ENCODE data around the gene FAM20C. TPM values are rescaled to one million over a fixed set of nuclear protein-coding genes. Genes with fewer than 3 reads are reported as not detected.
"Not testable (repeated sequence)": the region's sequence is repeated elsewhere in the genome, so short reads cannot be mapped to it uniquely, and the experiment has no call there.

Gene FAM20C
- total RNA-seq, 2 experiments from 2014 or later, result not detected

DNA sequence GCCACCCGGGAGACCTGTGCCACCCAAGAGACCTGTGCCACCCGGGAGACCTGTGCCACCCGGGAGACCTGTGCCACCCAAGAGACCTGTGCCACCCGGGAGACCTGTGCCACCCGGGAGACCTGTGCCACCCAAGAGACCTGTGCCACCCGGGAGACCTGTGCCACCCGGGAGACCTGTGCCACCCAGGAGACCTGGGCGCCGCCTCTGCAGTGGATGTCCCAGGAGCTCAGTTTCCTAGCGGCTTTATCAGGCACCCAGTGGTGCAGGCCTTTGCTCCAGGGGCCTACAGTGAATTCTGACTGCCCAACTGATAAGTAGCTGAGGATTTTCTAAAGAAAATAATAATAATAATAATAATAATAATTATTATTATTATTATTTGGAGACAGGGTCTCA lies 51.2 kb downstream of the FAM20C start:
- intact Hi-C loops (cut with micrococcal nuclease; ENCODE audit: unreplicated experiment); DNase-seq (ENCODE audit: low spot score); H4K20me1 ChIP-seq (ENCODE audit: insufficient read depth, low read length); H3K4me2 ChIP-seq (ENCODE audit: low read length); H3K36me3 ChIP-seq (ENCODE audit: insufficient read depth, low read length); POLR2A ChIA-PET; H3K4me3 ChIP-seq (ENCODE audit: low read depth, low read length, poor library complexity, severe bottlenecking); H3K79me2 ChIP-seq (ENCODE audit: insufficient read depth, low read depth, low read length); BruUV-seq (replicated peaks); H3K4me1 ChIP-seq (ENCODE audit: insufficient read depth, low read length, poor library complexity, severe bottlenecking); H3K27ac ChIP-seq (ENCODE audit: low read depth, low read length, poor library complexity, severe bottlenecking); H3K9me3 ChIP-seq (ENCODE audit: low read length); CTCF ChIA-PET (ENCODE audit: unreplicated experiment); H2AFZ ChIP-seq (ENCODE audit: low read length); H3K9me2 ChIP-seq (ENCODE audit: insufficient read depth, low read length): not testable (repeated sequence)

DNA sequence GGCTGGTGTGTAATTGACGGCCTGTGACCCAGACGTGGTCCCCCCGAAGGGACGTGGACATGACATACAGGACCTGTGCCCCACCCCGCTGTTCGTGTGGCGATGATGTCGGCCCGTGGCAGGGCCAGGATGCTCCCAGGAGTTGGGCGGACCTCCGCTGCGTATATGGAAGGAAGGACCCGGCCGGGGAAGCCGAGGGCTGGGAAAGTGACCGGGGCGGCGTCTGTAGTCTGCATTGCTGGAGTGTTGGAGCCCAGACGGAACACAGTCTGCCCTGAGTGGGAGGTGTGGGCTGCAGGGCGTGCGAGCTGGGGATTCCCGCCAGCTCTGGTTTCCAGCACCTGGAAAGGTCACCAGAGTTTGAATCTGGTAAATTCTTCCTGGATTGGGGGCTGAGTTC lies 52.6 kb downstream of the FAM20C start:
- Histone ChIP-seq H3K36me3 (ENCODE audit: insufficient read depth, low read length) (no peaks in the 10 kb centered on the region), H3K4me3 (ENCODE audit: low read depth, low read length, poor library complexity, severe bottlenecking) (no peak overlapping the region), H3K9me3 (ENCODE audit: low read length) (no peaks in the 10 kb centered on the region), H3K79me2 (ENCODE audit: insufficient read depth, low read depth, low read length) (no peaks in the 10 kb centered on the region), H2AFZ (ENCODE audit: low read length) (no peak overlapping the region), H3K4me2 (ENCODE audit: low read length) (no peak overlapping the region), H3K4me1 (ENCODE audit: insufficient read depth, low read length, poor library complexity, severe bottlenecking) (no peaks in the 10 kb centered on the region), H3K9me2 (ENCODE audit: insufficient read depth, low read length) (no peaks in the 10 kb centered on the region), H3K27ac (ENCODE audit: low read depth, low read length, poor library complexity, severe bottlenecking) (no peak overlapping the region), H4K20me1 (ENCODE audit: insufficient read depth, low read length) (no peaks in the 10 kb centered on the region)
- no peak for DNase-seq (ENCODE audit: low spot score)
- CTCF ChIA-PET (ENCODE audit: unreplicated experiment), result no interaction called here
- POLR2A ChIA-PET, result no interaction called here
- no TSS peak for BruUV-seq (replicated peaks)
- TF ChIP-seq EZH2phosphoT487 (IDR thresholded peaks at IDR 0.05; ENCODE audit: borderline replicate concordance, low read depth, low read length), result no peak
- TF ChIP-seq, protein P1, sequence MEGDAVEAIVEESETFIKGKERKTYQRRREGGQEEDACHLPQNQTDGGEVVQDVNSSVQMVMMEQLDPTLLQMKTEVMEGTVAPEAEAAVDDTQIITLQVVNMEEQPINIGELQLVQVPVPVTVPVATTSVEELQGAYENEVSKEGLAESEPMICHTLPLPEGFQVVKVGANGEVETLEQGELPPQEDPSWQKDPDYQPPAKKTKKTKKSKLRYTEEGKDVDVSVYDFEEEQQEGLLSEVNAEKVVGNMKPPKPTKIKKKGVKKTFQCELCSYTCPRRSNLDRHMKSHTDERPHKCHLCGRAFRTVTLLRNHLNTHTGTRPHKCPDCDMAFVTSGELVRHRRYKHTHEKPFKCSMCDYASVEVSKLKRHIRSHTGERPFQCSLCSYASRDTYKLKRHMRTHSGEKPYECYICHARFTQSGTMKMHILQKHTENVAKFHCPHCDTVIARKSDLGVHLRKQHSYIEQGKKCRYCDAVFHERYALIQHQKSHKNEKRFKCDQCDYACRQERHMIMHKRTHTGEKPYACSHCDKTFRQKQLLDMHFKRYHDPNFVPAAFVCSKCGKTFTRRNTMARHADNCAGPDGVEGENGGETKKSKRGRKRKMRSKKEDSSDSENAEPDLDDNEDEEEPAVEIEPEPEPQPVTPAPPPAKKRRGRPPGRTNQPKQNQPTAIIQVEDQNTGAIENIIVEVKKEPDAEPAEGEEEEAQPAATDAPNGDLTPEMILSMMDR (conservative IDR thresholded peaks at IDR 0.05; ENCODE audit: low read length), result no peak
- intact Hi-C loops (cut with micrococcal nuclease; ENCODE audit: unreplicated experiment), result no loop called here

DNA sequence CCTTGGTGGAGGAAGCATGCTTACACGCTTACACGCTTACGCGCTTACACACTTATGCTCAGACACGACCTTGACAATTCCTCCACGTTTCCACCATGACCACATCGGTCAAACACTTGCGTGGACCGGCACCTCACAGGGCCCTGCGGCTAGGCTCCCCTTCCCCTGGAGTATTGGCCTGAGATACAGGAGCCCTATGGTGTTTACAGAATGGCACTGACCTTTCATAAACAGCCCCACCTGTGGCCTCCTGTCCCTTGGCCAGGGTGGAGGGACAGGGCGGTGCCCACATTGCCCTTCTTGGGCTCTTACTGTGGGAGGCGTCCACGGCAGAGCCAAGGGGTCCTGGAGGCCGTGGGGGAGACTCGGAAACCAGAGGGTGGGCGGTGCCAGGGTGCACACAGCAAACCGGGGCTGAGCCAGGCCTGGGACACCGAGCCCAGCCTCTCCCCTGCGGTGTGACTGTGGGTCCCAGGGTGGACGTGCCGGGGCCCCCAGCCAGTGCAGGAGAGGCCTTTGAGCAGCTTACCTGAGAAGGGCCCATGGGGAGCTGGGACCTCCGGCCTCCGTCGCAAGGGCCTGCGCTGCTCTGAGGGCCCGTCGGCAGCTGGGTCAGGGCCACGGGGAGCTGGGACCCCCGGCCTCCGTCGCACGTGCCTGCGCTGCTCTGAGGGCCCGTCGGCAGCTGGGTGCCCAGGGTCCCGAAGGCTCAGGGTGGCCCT lies 53.4 kb downstream of the FAM20C start:
- Histone ChIP-seq H3K4me2 (ENCODE audit: low read length) (no peak overlapping the region), H3K27ac (ENCODE audit: low read depth, low read length, poor library complexity, severe bottlenecking) (no peak overlapping the region), H3K9me2 (ENCODE audit: insufficient read depth, low read length) (no peaks in the 10 kb centered on the region), H3K79me2 (ENCODE audit: insufficient read depth, low read depth, low read length) (no peaks in the 10 kb centered on the region), H3K9me3 (ENCODE audit: low read length) (no peaks in the 10 kb centered on the region), H3K36me3 (ENCODE audit: insufficient read depth, low read length) (no peaks in the 10 kb centered on the region), H4K20me1 (ENCODE audit: insufficient read depth, low read length) (no peaks in the 10 kb centered on the region), H2AFZ (ENCODE audit: low read length) (no peak overlapping the region), H3K4me3 (ENCODE audit: low read depth, low read length, poor library complexity, severe bottlenecking) (no peak overlapping the region), H3K4me1 (ENCODE audit: insufficient read depth, low read length, poor library complexity, severe bottlenecking) (no peaks in the 10 kb centered on the region)
- CTCF ChIA-PET (ENCODE audit: unreplicated experiment), result no interaction called here
- POLR2A ChIA-PET, result no interaction called here
- no peak for DNase-seq (ENCODE audit: low spot score)
- TF ChIP-seq, protein P1 (conservative IDR thresholded peaks at IDR 0.05; ENCODE audit: low read length), result no peak
- no peak for TF ChIP-seq EZH2phosphoT487 (IDR thresholded peaks at IDR 0.05; ENCODE audit: borderline replicate concordance, low read depth, low read length)
- no TSS peak for BruUV-seq (replicated peaks)
- intact Hi-C loops (cut with micrococcal nuclease; ENCODE audit: unreplicated experiment), result no loop called here
